ENCODE data around the gene SIT1.
"Not testable (repeated sequence)": the region's sequence is repeated elsewhere in the genome, so short reads cannot be mapped to it uniquely, and the experiment has no call there.

The SIT1 gene

DNA sequence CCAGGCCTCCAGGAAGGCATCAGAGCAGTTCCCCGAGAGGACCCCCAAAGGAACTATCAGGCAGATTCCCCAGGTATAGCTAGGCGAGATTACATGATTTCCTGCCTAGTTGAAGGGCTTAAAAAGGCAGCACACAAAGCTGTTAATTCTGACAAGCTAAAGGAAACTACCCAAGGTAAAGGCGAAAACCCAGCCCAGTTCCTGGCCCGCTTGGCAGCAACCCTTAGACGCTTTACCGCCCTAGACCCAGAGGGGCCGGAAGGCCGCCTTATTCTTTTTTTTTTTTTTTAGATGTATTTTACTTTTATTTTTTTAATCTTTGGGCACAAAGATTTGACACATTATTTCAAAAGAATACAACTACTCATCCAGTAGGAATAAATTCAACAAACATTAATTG lies 12.0 kb downstream of the SIT1 start:
- H3K9ac ChIP-seq (ENCODE audit: low read length); H3K36me3 ChIP-seq (ENCODE audit: control insufficient read depth, insufficient read depth, low read length); H3K4me3 ChIP-seq (ENCODE audit: low read length); H3K9me3 ChIP-seq (ENCODE audit: control insufficient read depth, low read length); H3K27me3 ChIP-seq (ENCODE audit: control insufficient read depth, insufficient read depth, low read length); H3K4me1 ChIP-seq (ENCODE audit: control insufficient read depth, insufficient read depth, low read length): not testable (repeated sequence)

DNA sequence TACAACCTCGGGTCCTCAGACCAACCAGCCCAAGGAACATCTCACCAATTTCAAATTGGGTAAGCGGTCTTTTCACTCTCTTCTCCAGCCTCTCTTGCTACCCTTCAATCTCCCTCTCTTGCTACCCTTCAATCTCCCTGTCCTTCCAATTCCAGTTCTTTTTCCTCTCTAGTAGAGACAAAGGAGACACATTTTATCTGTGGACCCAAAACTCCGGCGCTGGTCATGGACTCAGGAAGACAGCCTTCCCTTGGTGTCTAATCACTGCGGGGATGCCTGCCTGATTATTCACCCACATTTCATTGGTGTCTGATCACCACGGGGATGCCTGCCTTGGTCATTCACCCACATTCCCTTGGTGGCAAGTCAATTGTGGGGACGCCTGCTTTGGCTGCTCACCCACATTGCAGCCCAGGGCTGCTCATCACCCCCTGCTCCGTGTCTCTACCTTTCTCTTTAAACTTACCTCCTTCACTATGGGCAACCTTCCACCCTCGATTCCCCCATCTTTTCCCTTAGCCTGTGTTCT lies 13.2 kb downstream of the SIT1 start:
- H3K36me3 ChIP-seq (ENCODE audit: control insufficient read depth, insufficient read depth, low read length); H3K4me3 ChIP-seq (ENCODE audit: low read length); H3K9ac ChIP-seq (ENCODE audit: low read length); H3K27me3 ChIP-seq (ENCODE audit: control insufficient read depth, insufficient read depth, low read length); H3K9me3 ChIP-seq (ENCODE audit: control insufficient read depth, low read length); H3K4me1 ChIP-seq (ENCODE audit: control insufficient read depth, insufficient read depth, low read length): not testable (repeated sequence)

DNA sequence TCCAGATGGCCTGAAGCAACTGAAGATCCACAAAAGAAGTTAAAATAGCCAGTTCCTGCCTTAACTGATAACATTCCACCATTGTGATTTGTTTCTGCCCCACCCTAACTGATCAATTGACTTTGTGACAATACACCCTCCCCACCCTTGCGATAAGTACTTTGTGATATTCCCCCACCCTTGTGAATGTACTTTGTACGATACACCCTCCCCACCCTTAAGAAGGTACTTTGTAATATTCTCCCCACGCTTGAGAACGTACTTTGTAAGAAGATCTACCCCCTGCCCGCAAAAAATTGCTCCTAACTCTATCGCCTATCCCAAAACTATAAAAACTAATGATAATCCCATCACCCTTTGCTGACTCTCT lies 13.9 kb downstream of the SIT1 start:
- H3K9me3 ChIP-seq (ENCODE audit: control insufficient read depth, low read length); H3K4me1 ChIP-seq (ENCODE audit: control insufficient read depth, insufficient read depth, low read length); H3K27me3 ChIP-seq (ENCODE audit: control insufficient read depth, insufficient read depth, low read length); H3K36me3 ChIP-seq (ENCODE audit: control insufficient read depth, insufficient read depth, low read length); H3K9ac ChIP-seq (ENCODE audit: low read length); H3K4me3 ChIP-seq (ENCODE audit: low read length): not testable (repeated sequence)

DNA sequence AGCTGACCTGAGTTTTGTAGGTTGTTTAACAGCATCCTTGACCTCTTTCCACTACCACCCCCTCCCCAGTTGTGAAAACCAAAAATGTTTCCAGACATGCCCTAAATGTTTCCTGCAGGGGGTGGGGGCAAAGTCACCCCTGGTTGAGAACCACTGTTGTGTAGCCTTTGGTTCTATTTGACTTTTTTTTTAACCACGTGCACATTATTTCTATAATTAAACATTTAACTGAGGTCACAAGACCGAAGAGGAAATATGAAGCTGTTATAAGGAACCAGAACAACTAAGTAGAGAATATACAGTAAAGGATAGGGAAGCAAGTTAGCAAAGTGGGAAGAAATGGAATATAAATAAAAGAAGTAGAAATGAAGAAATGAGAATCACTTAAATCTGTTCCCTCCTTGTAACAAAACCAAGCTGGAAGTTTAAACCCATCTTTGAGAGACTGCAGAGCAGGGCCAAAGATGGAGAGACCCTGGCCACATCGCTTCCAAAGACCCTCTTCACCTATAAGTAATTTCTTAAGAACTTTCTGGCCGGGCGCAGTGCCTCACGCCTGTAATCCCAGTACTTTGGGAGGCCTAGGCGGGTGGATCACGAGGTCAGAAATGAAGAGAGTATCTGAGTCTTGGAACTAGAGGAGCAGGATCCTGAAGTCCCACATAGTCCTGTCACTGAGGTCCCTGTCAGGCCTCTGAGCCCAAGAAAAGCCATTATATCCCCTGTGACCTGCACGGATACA lies 14.4 kb downstream of the SIT1 start:
- H3K9me3 ChIP-seq (ENCODE audit: control insufficient read depth, low read length) = no peaks in the 10 kb centered on the region
- H3K4me1 ChIP-seq (ENCODE audit: control insufficient read depth, insufficient read depth, low read length) = no peaks in the 10 kb centered on the region
- no peaks in the 10 kb centered on the region for H3K36me3 ChIP-seq (ENCODE audit: control insufficient read depth, insufficient read depth, low read length)
- no peak overlapping the region for H3K9ac ChIP-seq (ENCODE audit: low read length)
- no peak overlapping the region for H3K4me3 ChIP-seq (ENCODE audit: low read length)
- no peaks in the 10 kb centered on the region for H3K27me3 ChIP-seq (ENCODE audit: control insufficient read depth, insufficient read depth, low read length)

DNA sequence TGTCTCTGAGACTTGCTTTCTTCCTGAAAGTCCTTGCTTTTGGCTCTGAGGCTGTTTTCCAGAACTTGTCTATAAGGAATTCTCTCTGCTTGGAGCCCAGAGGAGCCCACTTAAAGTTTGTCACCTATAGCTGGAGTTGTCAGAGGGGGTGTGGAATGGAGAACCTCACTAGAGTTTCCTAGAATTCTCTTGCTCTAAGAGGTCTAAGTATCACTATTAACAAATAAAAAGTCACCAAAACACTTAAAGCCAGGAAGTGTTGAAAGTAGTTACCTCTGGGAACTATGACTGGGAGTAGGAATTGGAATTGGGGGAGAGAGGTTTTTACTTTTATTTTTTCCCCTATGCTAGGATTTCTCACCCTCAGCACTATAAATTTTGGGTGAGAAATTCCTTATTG lies 15.0 kb downstream of the SIT1 start:
- H3K9ac ChIP-seq (ENCODE audit: low read length) = no peak overlapping the region
- H3K36me3 ChIP-seq (ENCODE audit: control insufficient read depth, insufficient read depth, low read length) = no peaks in the 10 kb centered on the region
- H3K27me3 ChIP-seq (ENCODE audit: control insufficient read depth, insufficient read depth, low read length) = no peaks in the 10 kb centered on the region
- H3K4me1 ChIP-seq (ENCODE audit: control insufficient read depth, insufficient read depth, low read length) = no peaks in the 10 kb centered on the region
- no peak overlapping the region for H3K4me3 ChIP-seq (ENCODE audit: low read length)
- no peaks in the 10 kb centered on the region for H3K9me3 ChIP-seq (ENCODE audit: control insufficient read depth, low read length)

DNA sequence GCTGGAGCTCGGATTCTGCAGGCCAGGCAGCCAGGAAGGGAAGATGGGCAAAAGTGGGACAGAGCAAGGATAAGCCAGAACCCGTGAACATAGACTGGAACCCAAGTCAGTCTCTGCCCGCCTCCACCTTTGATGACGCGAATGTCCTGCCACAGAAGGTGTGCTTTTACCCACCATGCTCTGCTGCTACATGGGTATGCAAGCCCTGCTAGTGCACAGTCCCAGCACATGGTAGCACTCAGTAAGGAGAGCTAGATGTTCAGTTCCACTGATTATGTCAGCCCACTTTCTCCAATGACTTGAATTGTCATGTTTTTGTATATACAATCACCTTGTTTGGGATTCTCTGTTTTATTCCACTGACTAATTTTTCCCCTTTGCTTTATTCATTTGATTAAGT lies 21.1 kb downstream of the SIT1 start:
- no peak overlapping the region for H3K4me3 ChIP-seq (ENCODE audit: low read length)

DNA sequence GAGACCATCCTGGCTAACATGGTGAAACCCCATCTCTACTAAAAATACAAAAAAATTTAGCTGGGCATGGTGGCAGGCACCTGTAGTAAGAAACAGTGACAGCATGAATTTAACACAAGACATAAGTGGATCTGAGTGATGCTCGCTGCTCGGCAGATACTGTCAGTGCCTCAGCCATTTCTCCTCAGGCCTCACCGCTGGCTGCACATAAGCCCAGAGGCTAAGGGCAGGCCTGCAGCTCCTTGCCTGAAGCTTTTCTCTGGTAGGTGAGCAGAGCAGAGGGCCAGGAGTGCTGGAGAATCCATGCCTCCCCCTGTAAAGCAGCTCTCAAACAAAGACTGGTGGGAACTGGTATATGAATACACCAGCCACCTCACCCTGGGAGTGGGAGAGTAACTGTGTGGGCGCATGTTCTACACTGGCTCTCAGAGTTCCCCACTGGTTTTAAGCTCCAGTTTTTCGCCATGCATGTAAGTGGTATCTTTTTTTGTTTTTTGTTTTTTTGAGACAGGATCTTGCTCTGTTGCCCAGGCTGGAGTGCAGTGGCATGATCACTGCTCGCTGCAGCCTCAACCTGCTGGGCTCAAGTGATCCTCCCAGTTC lies 22.2 kb downstream of the SIT1 start:
- Histone ChIP-seq H3K4me1 (ENCODE audit: control insufficient read depth, insufficient read depth, low read length) (no peaks in the 10 kb centered on the region), H3K4me3 (ENCODE audit: low read length) (no peak overlapping the region), H3K36me3 (ENCODE audit: control insufficient read depth, insufficient read depth, low read length) (no peaks in the 10 kb centered on the region), H3K9me3 (ENCODE audit: control insufficient read depth, low read length) (no peaks in the 10 kb centered on the region), H3K9ac (ENCODE audit: low read length) (no peak overlapping the region), H3K27me3 (ENCODE audit: control insufficient read depth, insufficient read depth, low read length) (no peaks in the 10 kb centered on the region)

More for the DNA sequence above, 21.1 kb downstream of the SIT1 start:
- Histone ChIP-seq H3K9ac (ENCODE audit: low read length) (no peak overlapping the region), H3K9me3 (ENCODE audit: control insufficient read depth, low read length) (no peaks in the 10 kb centered on the region), H3K27me3 (ENCODE audit: control insufficient read depth, insufficient read depth, low read length) (no peaks in the 10 kb centered on the region), H3K36me3 (ENCODE audit: control insufficient read depth, insufficient read depth, low read length) (no peaks in the 10 kb centered on the region), H3K4me1 (ENCODE audit: control insufficient read depth, insufficient read depth, low read length) (no peaks in the 10 kb centered on the region)

DNA sequence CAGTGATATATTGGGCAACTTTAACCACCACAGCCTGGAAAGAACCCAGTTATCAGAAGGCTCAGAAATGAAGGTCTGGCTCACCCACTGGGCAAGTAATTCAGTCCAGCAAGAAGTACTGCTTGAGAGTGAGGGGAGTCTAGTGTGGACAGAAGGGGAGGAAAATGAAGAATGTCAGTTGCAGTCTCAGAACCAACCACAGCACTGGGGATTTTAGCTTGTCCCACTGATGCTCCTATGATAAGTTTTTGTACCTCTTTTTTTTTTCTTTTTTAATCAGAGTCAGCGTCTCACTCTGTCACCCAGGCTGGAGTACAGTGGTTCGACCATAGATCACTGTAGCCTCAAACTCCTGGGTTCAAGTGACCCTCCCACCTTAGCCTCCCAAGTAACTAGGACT lies 23.2 kb downstream of the SIT1 start:
- no peak overlapping the region for H3K4me3 ChIP-seq (ENCODE audit: low read length)
- no peaks in the 10 kb centered on the region for H3K4me1 ChIP-seq (ENCODE audit: control insufficient read depth, insufficient read depth, low read length)
- no peaks in the 10 kb centered on the region for H3K27me3 ChIP-seq (ENCODE audit: control insufficient read depth, insufficient read depth, low read length)
- H3K36me3 ChIP-seq (ENCODE audit: control insufficient read depth, insufficient read depth, low read length) = no peaks in the 10 kb centered on the region
- no peak overlapping the region for H3K9ac ChIP-seq (ENCODE audit: low read length)
- H3K9me3 ChIP-seq (ENCODE audit: control insufficient read depth, low read length) = no peaks in the 10 kb centered on the region

DNA sequence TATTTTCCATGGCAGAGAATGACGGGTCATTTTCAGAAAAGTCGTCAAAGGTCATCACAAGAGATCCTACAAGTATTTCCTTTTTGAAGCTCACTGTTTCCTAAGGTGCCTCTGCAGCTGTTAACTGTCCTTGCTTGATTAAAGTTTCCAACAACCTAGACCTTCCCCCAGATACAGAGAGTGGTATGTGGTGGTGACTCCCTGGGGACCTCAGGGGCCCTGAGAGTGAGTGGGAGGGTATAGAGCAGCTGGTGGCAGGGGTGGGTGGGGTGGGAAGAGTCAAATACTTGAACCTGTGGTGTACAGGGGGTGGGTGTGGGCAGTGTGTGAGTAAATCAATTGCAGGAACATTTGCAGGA lies 31.0 kb downstream of the SIT1 start:
- no peaks in the 10 kb centered on the region for H3K36me3 ChIP-seq (ENCODE audit: control insufficient read depth, insufficient read depth, low read length)
- H3K4me3 ChIP-seq (ENCODE audit: low read length) = no peak overlapping the region
- H3K9me3 ChIP-seq (ENCODE audit: control insufficient read depth, low read length) = no peaks in the 10 kb centered on the region
- H3K27me3 ChIP-seq (ENCODE audit: control insufficient read depth, insufficient read depth, low read length) = peaks cover 15% of the 10 kb centered on the region
- no peak overlapping the region for H3K9ac ChIP-seq (ENCODE audit: low read length)
- peaks cover 7% of the 10 kb centered on the region for H3K4me1 ChIP-seq (ENCODE audit: control insufficient read depth, insufficient read depth, low read length)

DNA sequence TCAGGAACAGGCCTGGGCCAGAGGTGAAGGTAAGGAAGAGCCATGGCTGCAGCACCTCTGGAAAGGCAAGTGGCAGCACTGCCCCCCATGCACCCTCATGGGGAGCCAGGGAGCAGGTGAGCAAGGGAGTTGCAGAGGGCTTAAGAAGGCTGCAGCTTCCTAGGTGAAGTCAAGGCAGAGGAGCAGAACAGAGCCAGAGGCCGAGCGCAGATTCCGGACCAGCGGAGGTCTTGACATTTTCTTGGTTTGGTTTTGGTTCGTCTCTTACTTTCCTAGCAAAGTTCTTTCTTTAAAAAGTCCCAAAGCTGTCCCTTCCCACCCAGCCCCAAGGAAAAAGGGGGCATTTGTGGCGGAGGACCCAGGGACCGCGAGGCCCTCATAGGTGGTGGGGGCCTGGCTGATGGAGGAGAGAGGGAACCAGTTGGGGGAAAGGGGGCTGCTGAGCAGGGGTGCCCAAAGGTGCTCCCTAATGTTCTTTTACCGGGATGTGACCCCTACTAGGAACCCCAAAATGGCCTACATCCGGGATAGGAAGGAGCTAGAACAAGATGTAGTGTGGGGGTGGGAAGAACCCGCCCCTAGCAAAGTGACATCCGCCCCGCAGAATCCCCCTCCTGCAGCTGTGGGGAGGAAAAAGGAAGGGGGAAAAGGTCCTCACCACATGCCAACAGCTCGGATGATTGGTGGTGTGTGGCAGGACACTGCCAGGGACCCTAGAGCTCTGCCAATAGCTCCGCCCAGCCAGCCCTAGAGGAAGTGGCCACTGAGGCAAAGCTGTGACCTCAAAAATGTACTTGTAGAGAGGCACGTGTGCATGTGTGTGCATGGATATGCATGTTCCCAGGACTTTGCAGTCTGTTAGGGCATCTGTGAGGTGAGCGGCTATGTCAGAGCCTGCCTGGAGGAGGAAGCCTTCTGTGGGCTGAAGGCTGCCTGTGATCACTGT lies 31.6 kb downstream of the SIT1 start:
- peaks cover 15% of the 10 kb centered on the region for H3K27me3 ChIP-seq (ENCODE audit: control insufficient read depth, insufficient read depth, low read length)
- H3K36me3 ChIP-seq (ENCODE audit: control insufficient read depth, insufficient read depth, low read length) = no peaks in the 10 kb centered on the region
- H3K9ac ChIP-seq (ENCODE audit: low read length) = no peak overlapping the region
- no peaks in the 10 kb centered on the region for H3K9me3 ChIP-seq (ENCODE audit: control insufficient read depth, low read length)
- no peak overlapping the region for H3K4me3 ChIP-seq (ENCODE audit: low read length)
- H3K4me1 ChIP-seq (ENCODE audit: control insufficient read depth, insufficient read depth, low read length) = peaks cover 7% of the 10 kb centered on the region

DNA sequence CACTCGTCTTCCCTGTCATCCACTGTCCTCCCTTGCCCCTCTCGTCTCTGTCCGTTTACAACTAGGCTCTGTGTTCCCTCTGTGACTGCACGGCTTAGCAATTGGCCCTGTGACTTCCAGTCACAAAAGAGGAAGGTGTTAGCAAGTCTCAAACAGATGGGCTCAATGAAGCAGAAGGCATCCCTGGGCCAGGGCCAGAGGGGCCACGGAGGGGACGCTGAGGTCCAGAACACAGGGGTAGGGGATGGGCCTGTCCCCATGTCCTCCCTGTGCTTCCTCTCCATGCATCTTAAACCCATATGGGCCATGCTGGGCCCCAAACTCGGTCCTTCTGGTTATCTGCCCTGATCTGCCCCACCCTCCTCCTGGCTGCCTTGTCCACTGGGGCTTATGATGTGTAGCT lies 32.4 kb downstream of the SIT1 start, which contains the start of gene CD72:
Gene CD72, minus strand, starts transcription at position 89 of the 403 bp plus-strand sequence. CDS start 110 bp downstream, outside the sequence.
- H3K9me3 ChIP-seq (ENCODE audit: control insufficient read depth, low read length) = no peaks in the 10 kb centered on the region
- no peaks in the 10 kb centered on the region for H3K36me3 ChIP-seq (ENCODE audit: control insufficient read depth, insufficient read depth, low read length)
- peaks cover 15% of the 10 kb centered on the region for H3K27me3 ChIP-seq (ENCODE audit: control insufficient read depth, insufficient read depth, low read length)
- H3K4me1 ChIP-seq (ENCODE audit: control insufficient read depth, insufficient read depth, low read length) = peaks cover 7% of the 10 kb centered on the region
- peak within 1 kb of the TSS; percentile 48 for H3K4me3 ChIP-seq (ENCODE audit: low read length)
- H3K9ac ChIP-seq (ENCODE audit: low read length) = peak within 1 kb of the TSS; percentile 76

DNA sequence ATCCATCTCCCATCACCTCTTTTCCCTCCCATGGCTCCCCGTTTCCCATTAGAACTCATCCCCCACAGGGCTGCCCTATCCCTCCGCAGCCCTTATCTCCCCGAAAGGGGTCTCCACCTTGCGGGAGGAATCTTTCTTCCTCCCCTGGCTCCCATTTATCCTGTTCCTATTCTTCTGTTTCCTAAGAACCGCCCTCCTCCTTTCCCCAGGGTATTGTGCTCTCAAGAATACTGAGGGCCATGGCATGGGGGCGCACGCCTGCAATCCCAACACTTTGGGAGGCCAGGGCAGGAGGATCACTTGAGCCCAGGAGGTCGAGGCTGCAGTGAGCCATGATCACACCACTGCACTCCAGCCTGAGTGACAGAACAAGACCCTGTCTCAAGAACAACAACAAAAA lies 33.2 kb downstream of the SIT1 start:
- Histone ChIP-seq H3K4me1 (ENCODE audit: control insufficient read depth, insufficient read depth, low read length) (peaks cover 7% of the 10 kb centered on the region), H3K9ac (ENCODE audit: low read length) (peak overlapping the region; percentile 76), H3K9me3 (ENCODE audit: control insufficient read depth, low read length) (no peaks in the 10 kb centered on the region), H3K36me3 (ENCODE audit: control insufficient read depth, insufficient read depth, low read length) (no peaks in the 10 kb centered on the region), H3K4me3 (ENCODE audit: low read length) (peak overlapping the region; percentile 48), H3K27me3 (ENCODE audit: control insufficient read depth, insufficient read depth, low read length) (peaks cover 15% of the 10 kb centered on the region)
